SJCRH30 (cell line): ENCODE data around the gene VOPP1. TPM values are rescaled to one million over a fixed set of nuclear protein-coding genes. Genes with fewer than 3 reads are reported as not detected.

ENCODE experiments used
- DNase-seq, 2 experiments: peaks; one replicate each; pipeline ENCODE4 v3.0.0-alpha.2; 2015 to 2020
- H3K27ac ChIP-seq: fragments of 250-450 bp; sonication (Bioruptor Pico); 2 replicates; pipeline ENCODE4 v1.5.1; 2020; ENCODE audit warnings: mild to moderate bottlenecking, moderate library complexity
- H3K27me3 ChIP-seq: fragments of 250-450 bp; sonication (Bioruptor Pico); 2 replicates; pipeline ENCODE4 v1.5.1; 2020; ENCODE audit warnings: mild to moderate bottlenecking, moderate library complexity
- H3K36me3 ChIP-seq: fragments of 250-450 bp; sonication (Bioruptor Pico); 2 replicates; pipeline ENCODE4 v1.5.1; 2020; ENCODE audit warnings: mild to moderate bottlenecking, moderate library complexity
- H3K4me1 ChIP-seq: fragments of 250-450 bp; sonication (Bioruptor Pico); 2 replicates; pipeline ENCODE4 v1.5.1; 2020; ENCODE audit warnings: mild to moderate bottlenecking, moderate library complexity
- H3K4me3 ChIP-seq: fragments of 250-450 bp; sonication (Bioruptor Pico); 2 replicates; pipeline ENCODE4 v1.5.1; 2020; ENCODE audit warnings: mild to moderate bottlenecking, moderate library complexity
- H3K9me3 ChIP-seq: fragments of 250-450 bp; sonication (Bioruptor Pico); replicated peaks from 2 replicates; pipeline ENCODE4 v1.5.1; 2020; ENCODE audit warnings: mild to moderate bottlenecking, moderate library complexity
- total RNA-seq: library from RNA; depleted of rRNA; stranded (reverse); fragments of >200 nt; shearing (Covaris generic); gene quantifications from 2 replicates; pipeline ENCODE4 v1.2.3, GENCODE V29; 2014

Gene VOPP1
- total RNA-seq, 1 experiment from 2014 or later, result 89.8 TPM

GRCh38 chr7:55570218-55570873 is 2.0 kb downstream of the VOPP1 start:
- no peak for DNase-seq
- peak overlapping the region; percentile 92 for H3K27ac ChIP-seq
- peaks cover 18% of the 10 kb centered on the region for H3K4me1 ChIP-seq
- H3K27me3 ChIP-seq, result no peaks in the 10 kb centered on the region
- H3K36me3 ChIP-seq, result peaks cover 2% of the 10 kb centered on the region; the same call in 1 of the 2 replicates
- no peaks in the 10 kb centered on the region for H3K9me3 ChIP-seq
- peak overlapping the region; percentile 100 for H3K4me3 ChIP-seq

GRCh38 chr7:55569797-55570196 is 2.5 kb downstream of the VOPP1 start:
- Histone ChIP-seq H3K4me3 (no peak overlapping the region), H3K4me1 (peaks cover 18% of the 10 kb centered on the region), H3K27ac (no peak overlapping the region)

GRCh38 chr7:55569269-55569663 is 3.0 kb downstream of the VOPP1 start:
- Histone ChIP-seq H3K4me3 (no peak overlapping the region), H3K4me1 (peaks cover 14% of the 10 kb centered on the region), H3K36me3 (peaks cover 2% of the 10 kb centered on the region; the same call in 1 of the 2 replicates), H3K27ac (no peak overlapping the region), H3K9me3 (no peaks in the 10 kb centered on the region), H3K27me3 (no peaks in the 10 kb centered on the region)
- DNase-seq, result no peak

More at GRCh38 chr7:55569797-55570196, 2.5 kb downstream of the VOPP1 start:
- H3K27me3 ChIP-seq, result no peaks in the 10 kb centered on the region
- H3K9me3 ChIP-seq, result no peaks in the 10 kb centered on the region
- no peak for DNase-seq
- H3K36me3 ChIP-seq, result peaks cover 2% of the 10 kb centered on the region; the same call in 1 of the 2 replicates

- H3K27ac ChIP-seq, result no peak overlapping the region
- H3K27me3 ChIP-seq, result no peaks in the 10 kb centered on the region
- DNase-seq, result no peak
- H3K36me3 ChIP-seq, result peaks cover 2% of the 10 kb centered on the region; the same call in 1 of the 2 replicates
- H3K4me1 ChIP-seq, result peaks cover 9% of the 10 kb centered on the region
- H3K9me3 ChIP-seq, result no peaks in the 10 kb centered on the region
- no peak overlapping the region for H3K4me3 ChIP-seq
Observed at GRCh38 chr7:55568613-55569268, 3.6 kb downstream of the VOPP1 start.

GRCh38 chr7:55567571-55567970 is 4.7 kb downstream of the VOPP1 start:
- DNase-seq, result no peak
- no peaks in the 10 kb centered on the region for H3K27me3 ChIP-seq
- no peak overlapping the region for H3K4me3 ChIP-seq
- no peaks in the 10 kb centered on the region for H3K9me3 ChIP-seq
- H3K36me3 ChIP-seq, result peaks cover 2% of the 10 kb centered on the region; the same call in 1 of the 2 replicates
- no peaks in the 10 kb centered on the region for H3K4me1 ChIP-seq
- no peak overlapping the region for H3K27ac ChIP-seq

- Histone ChIP-seq H3K4me3 (no peak overlapping the region), H3K36me3 (peaks cover 2% of the 10 kb centered on the region; the same call in 1 of the 2 replicates), H3K27me3 (no peaks in the 10 kb centered on the region), H3K9me3 (no peaks in the 10 kb centered on the region), H3K4me1 (no peaks in the 10 kb centered on the region), H3K27ac (no peak overlapping the region)
- no peak for DNase-seq
Observed at GRCh38 chr7:55565681-55566080, 6.6 kb downstream of the VOPP1 start.

- no peak overlapping the region for H3K27ac ChIP-seq
- no peak overlapping the region for H3K4me3 ChIP-seq
- peaks cover 2% of the 10 kb centered on the region; the same call in 1 of the 2 replicates for H3K36me3 ChIP-seq
- no peaks in the 10 kb centered on the region for H3K27me3 ChIP-seq
- H3K4me1 ChIP-seq, result no peaks in the 10 kb centered on the region
- H3K9me3 ChIP-seq, result no peaks in the 10 kb centered on the region
- peak in 1 of 2 experiments; percentile 25 for DNase-seq
Observed at GRCh38 chr7:55563596-55564325, 8.5 kb downstream of the VOPP1 start.

- Histone ChIP-seq H3K9me3 (no peaks in the 10 kb centered on the region), H3K36me3 (no peaks in the 10 kb centered on the region; the same call in 1 of the 2 replicates), H3K4me1 (no peaks in the 10 kb centered on the region), H3K4me3 (no peak overlapping the region), H3K27me3 (no peaks in the 10 kb centered on the region), H3K27ac (no peak overlapping the region)
- DNase-seq, result no peak
Observed at GRCh38 chr7:55561690-55562089, 10.6 kb downstream of the VOPP1 start.

GRCh38 chr7:55558962-55559920 is 13.1 kb downstream of the VOPP1 start:
- no peaks in the 10 kb centered on the region for H3K4me1 ChIP-seq
- H3K27ac ChIP-seq, result no peak overlapping the region
- no peak overlapping the region for H3K4me3 ChIP-seq
- no peaks in the 10 kb centered on the region for H3K27me3 ChIP-seq
- no peaks in the 10 kb centered on the region for H3K9me3 ChIP-seq
- no peak for DNase-seq
- H3K36me3 ChIP-seq, result peaks cover 7% of the 10 kb centered on the region; the same call in 1 of the 2 replicates

- Histone ChIP-seq H3K36me3 (peaks cover 7% of the 10 kb centered on the region; the same call in 1 of the 2 replicates), H3K27me3 (no peaks in the 10 kb centered on the region), H3K9me3 (no peaks in the 10 kb centered on the region), H3K4me3 (no peak overlapping the region), H3K27ac (no peak overlapping the region), H3K4me1 (no peaks in the 10 kb centered on the region)
- no peak for DNase-seq
Observed at GRCh38 chr7:55557666-55558188, 14.6 kb downstream of the VOPP1 start.

GRCh38 chr7:55556492-55556891 is 15.8 kb downstream of the VOPP1 start:
- Histone ChIP-seq H3K9me3 (no peaks in the 10 kb centered on the region), H3K4me1 (no peaks in the 10 kb centered on the region), H3K36me3 (peaks cover 7% of the 10 kb centered on the region; the same call in 1 of the 2 replicates), H3K27ac (no peak overlapping the region), H3K27me3 (no peaks in the 10 kb centered on the region), H3K4me3 (no peak overlapping the region)
- no peak for DNase-seq

- H3K4me3 ChIP-seq, result no peak overlapping the region
- peaks cover 7% of the 10 kb centered on the region; the same call in 1 of the 2 replicates for H3K36me3 ChIP-seq
- no peaks in the 10 kb centered on the region for H3K9me3 ChIP-seq
- DNase-seq, result no peak
- no peaks in the 10 kb centered on the region for H3K27me3 ChIP-seq
- no peak overlapping the region for H3K27ac ChIP-seq
- H3K4me1 ChIP-seq, result no peaks in the 10 kb centered on the region
Observed at GRCh38 chr7:55556031-55556430, 16.3 kb downstream of the VOPP1 start.

- Histone ChIP-seq H3K27ac (no peak overlapping the region), H3K27me3 (no peaks in the 10 kb centered on the region), H3K9me3 (no peaks in the 10 kb centered on the region), H3K4me3 (no peak overlapping the region), H3K4me1 (no peaks in the 10 kb centered on the region), H3K36me3 (peaks cover 7% of the 10 kb centered on the region)
- DNase-seq, result no peak
Observed at GRCh38 chr7:55555160-55555559, 17.1 kb downstream of the VOPP1 start.

GRCh38 chr7:55554038-55554437 is 18.3 kb downstream of the VOPP1 start:
- no peaks in the 10 kb centered on the region for H3K4me1 ChIP-seq
- no peaks in the 10 kb centered on the region for H3K9me3 ChIP-seq
- no peak overlapping the region for H3K27ac ChIP-seq
- no peak for DNase-seq
- no peaks in the 10 kb centered on the region for H3K27me3 ChIP-seq
- no peak overlapping the region for H3K4me3 ChIP-seq
- peaks cover 7% of the 10 kb centered on the region for H3K36me3 ChIP-seq
